Measurements from ENCODE around the gene CCDC15.

DNA sequence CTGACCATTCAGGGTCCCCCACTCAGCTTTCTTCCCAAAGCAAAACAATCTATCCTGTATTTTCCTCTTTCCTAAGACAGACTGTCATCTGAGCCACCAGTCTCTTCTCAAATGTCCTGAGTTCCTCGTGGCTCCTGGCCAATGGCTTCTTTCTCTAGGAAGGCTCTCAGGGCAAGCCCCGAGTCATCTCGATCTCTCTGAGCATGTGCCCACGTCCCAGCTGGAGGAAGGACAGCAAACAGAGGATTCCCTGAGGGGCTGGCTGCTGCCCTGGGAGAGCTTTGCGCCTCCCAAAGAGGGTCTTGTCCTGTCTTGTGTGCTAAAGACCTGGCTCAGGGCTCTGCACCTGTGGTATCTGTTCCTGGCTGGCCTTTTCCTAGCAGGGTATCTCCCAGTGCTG, 117.4 kb downstream of the CCDC15 start:
- TF ChIP-seq, protein P1, sequence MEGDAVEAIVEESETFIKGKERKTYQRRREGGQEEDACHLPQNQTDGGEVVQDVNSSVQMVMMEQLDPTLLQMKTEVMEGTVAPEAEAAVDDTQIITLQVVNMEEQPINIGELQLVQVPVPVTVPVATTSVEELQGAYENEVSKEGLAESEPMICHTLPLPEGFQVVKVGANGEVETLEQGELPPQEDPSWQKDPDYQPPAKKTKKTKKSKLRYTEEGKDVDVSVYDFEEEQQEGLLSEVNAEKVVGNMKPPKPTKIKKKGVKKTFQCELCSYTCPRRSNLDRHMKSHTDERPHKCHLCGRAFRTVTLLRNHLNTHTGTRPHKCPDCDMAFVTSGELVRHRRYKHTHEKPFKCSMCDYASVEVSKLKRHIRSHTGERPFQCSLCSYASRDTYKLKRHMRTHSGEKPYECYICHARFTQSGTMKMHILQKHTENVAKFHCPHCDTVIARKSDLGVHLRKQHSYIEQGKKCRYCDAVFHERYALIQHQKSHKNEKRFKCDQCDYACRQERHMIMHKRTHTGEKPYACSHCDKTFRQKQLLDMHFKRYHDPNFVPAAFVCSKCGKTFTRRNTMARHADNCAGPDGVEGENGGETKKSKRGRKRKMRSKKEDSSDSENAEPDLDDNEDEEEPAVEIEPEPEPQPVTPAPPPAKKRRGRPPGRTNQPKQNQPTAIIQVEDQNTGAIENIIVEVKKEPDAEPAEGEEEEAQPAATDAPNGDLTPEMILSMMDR (conservative IDR thresholded peaks at IDR 0.05; ENCODE audit: low read length), result no peak
- TF ChIP-seq EZH2phosphoT487 (IDR thresholded peaks at IDR 0.05; ENCODE audit: borderline replicate concordance), result no peak

Measured in Loucy (cell line).